ENCODE data around the gene TOR1AIP2.

DNA sequence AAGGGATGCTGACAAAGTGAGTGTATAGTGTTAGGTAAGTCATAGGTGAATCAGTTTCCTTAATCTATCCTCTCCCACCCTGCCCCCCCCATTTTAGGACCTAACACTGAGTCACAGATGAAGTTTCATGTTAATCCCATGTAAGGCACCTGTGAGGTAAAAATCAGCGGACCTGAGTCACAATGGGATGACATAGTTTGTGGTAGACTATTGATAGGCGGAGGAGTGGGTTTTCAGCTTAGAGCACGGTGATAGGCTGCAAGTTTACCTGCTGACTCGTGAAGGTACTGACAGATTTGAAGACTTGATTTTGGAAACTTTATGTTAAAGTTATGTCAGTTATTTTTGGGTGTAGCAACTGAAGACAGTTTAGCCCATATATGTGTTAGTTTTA lies 6.1 kb upstream of the TOR1AIP2 start:
- TF ChIP-seq, protein P1, sequence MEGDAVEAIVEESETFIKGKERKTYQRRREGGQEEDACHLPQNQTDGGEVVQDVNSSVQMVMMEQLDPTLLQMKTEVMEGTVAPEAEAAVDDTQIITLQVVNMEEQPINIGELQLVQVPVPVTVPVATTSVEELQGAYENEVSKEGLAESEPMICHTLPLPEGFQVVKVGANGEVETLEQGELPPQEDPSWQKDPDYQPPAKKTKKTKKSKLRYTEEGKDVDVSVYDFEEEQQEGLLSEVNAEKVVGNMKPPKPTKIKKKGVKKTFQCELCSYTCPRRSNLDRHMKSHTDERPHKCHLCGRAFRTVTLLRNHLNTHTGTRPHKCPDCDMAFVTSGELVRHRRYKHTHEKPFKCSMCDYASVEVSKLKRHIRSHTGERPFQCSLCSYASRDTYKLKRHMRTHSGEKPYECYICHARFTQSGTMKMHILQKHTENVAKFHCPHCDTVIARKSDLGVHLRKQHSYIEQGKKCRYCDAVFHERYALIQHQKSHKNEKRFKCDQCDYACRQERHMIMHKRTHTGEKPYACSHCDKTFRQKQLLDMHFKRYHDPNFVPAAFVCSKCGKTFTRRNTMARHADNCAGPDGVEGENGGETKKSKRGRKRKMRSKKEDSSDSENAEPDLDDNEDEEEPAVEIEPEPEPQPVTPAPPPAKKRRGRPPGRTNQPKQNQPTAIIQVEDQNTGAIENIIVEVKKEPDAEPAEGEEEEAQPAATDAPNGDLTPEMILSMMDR (conservative IDR thresholded peaks at IDR 0.05; ENCODE audit: low read depth, low read length), result no peak
- TF ChIP-seq EZH2 (IDR thresholded peaks at IDR 0.05; ENCODE audit: low read length, unreplicated experiment) (no peak), EZH2phosphoT487 (IDR thresholded peaks at IDR 0.05; ENCODE audit: borderline replicate concordance, low read length) (no peak)
